WI38 (cell line): ENCODE results near the gene SKAP2.

Source experiments
- H3K4me3 ChIP-seq: 2 replicates; pipeline ENCODE4 v1.5.1; 2011; ENCODE audit warnings: low read depth, mild to moderate bottlenecking, control low read depth, low read length
- TF ChIP-seq, protein P1 (sequence below): IDR thresholded peaks from 2 replicates; pipeline ENCODE4 v1.5.1; 2012; ENCODE audit warnings: low read depth, mild to moderate bottlenecking, control low read depth, low read length

The SKAP2 gene

DNA sequence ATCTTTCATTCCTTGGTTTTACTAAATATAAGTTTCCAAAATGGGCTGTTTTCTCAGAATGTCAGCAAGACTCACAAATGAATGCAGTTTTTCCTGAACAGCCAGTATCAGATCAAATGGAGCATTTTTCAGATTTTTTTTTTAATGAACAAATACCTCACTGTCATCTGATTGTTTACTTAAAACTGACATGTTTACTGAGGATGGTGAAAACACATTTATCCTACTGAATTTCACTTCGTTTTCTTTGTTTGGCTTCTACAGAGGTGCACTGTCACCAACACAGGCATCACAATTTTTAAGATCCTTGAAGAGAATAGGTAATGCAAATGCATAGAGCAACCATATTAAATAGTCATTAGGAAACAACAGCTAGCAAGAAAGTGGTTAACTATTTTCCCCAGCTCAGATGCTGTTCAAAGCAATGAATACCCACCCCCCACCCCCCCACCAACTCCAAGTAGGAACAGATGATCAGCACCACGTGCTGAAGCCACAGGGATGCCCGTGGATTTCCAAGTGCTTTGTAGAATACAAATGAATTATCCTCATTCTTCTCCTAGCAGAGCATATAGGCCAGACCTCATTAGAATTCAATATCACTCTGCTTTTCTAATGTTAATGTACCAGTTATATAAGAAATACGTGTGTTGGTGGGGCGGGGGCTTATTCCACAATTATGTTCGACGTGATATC is 205.9 kb downstream of the SKAP2 start:
- TF ChIP-seq, protein P1, sequence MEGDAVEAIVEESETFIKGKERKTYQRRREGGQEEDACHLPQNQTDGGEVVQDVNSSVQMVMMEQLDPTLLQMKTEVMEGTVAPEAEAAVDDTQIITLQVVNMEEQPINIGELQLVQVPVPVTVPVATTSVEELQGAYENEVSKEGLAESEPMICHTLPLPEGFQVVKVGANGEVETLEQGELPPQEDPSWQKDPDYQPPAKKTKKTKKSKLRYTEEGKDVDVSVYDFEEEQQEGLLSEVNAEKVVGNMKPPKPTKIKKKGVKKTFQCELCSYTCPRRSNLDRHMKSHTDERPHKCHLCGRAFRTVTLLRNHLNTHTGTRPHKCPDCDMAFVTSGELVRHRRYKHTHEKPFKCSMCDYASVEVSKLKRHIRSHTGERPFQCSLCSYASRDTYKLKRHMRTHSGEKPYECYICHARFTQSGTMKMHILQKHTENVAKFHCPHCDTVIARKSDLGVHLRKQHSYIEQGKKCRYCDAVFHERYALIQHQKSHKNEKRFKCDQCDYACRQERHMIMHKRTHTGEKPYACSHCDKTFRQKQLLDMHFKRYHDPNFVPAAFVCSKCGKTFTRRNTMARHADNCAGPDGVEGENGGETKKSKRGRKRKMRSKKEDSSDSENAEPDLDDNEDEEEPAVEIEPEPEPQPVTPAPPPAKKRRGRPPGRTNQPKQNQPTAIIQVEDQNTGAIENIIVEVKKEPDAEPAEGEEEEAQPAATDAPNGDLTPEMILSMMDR = no peak
- no peak overlapping the region for H3K4me3 ChIP-seq

DNA sequence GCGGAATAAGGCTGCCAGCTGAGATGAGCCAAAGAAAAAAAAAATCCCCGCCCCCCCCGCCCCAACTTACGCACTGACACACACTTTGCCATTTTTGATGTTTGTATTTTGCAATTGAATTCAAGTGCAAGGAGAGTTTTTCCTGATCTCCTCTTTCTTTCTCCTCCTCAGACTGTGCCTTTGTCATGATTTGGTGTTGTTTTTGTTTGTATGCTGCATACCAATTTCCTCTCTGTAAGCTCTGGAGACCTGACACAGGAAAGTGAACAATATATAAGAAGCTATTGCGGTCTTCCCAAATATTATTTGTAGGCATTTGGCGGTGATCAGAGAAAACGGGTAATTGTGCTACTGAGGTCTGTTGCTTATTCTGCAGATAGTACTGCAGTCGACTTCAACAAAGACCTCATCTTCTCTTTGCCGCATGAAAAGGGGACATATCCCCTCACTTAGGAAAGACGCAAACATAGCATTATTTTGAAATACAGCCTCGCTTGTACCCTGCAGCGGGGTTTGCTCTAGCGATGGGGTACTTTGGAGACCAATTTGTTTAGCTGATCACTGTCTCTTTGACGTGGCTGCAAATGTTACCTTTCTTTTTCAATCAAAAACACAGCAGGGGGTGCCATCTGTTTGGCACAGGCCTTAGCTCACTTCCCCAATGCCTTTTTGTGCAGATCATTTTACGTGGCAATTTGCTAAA is 206.6 kb downstream of the SKAP2 start:
- TF ChIP-seq, protein P1 = no peak
- no peak overlapping the region for H3K4me3 ChIP-seq

DNA sequence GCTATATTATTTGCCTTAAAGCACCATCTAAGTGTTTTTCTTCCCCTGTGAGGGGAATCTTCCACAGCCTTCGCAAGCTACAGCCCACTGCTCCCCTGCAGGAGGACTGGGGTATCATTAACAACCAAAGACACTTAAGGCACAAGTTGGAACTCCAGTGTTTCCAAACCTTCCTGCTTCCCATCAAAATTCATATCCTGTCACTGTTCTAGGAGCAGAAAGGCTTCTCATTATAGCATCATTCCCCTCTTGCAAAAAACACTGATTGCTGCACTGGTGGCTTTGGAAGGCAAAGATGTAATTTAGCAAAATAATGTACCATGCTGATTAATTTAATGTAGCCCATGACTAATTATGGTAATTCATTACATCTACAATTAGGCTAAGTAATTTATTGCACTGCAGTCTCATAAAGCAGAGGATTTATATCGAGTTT is 207.2 kb downstream of the SKAP2 start:
- TF ChIP-seq, protein P1 = no peak
- H3K4me3 ChIP-seq = no peak overlapping the region

DNA sequence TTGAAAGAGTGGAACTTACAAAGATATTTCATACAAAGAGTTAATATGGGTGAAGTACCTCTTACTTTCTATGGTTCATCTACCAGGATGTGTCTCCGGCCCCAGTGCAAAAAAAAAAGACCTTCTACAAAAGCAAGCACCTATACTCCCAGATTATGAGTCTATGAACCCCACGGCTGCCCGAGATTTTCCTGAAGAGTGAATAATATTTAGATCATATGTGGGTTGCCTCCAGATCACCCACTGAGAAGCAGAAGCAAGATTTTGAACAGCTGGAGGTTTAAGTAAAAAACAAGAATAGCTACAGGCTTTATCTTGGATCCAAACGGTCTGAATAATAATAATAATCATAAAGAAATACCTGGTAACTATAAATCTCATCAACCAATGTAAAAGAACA is 207.7 kb downstream of the SKAP2 start:
- TF ChIP-seq, protein P1 = no peak
- no peak overlapping the region for H3K4me3 ChIP-seq

DNA sequence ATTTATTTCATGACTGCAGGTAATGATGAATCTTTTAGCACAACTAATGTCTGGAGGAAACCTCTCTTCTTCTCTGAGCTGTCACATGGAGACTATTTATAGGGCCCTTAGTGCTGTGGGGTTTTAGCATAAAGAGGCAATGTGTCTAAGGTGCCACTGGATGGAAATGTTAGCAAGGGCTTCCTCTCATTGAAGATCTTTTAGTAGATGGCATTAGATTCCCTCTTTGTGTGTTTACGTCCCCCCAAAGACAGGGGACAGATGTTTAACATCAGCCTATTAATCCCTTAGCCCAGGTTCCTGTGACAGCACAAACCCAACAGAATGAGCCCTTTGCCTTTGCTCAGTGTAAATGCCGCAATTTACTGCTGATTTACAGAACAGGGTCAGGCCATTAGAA is 208.6 kb downstream of the SKAP2 start:
- no peak overlapping the region for H3K4me3 ChIP-seq
- TF ChIP-seq, protein P1 = no peak

DNA sequence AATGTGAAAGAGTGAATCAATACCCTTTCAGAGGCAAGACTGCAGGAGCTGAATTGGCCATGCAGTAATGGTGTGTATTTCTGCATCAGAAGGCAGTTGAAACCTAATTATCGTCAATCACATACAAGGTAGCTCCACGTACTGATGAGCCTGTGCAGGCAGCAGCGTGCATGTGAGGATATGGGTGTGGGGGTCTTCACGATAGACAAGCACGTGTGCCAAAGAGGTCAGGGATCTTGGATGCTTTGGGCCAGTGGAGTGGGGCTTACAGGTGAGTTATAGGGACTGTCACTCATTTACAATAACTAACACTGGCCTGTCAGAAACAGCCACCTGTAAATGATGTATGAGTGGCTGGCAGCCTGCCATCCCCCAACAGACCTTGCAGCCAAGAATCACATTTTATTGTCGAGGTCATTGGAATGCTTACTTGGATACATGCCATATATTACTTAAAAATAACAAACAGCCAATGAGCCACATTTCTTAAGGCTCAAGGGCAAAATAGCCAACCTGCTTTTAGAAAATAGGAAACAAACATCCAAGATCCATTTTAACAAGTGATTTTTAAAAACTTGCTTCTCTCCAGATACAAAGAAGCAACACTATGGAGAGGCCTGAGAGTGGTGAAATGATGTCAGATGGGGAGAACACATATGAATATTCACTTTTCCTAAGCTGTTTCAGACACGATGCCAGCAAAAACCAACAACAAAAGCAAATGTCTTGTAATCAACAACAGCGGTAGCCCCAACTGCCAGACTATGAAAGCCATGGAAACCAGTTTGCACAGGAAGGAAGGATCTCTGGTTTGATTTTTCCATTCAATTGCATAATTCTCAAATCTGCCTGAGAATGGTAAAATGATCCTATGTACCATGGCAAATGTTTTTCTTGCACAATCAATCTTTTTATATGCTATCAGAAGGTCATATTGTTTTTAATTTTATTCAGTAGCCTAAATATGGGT is 210.7 kb downstream of the SKAP2 start:
- TF ChIP-seq, protein P1 = no peak
- H3K4me3 ChIP-seq = no peak overlapping the region
